GM19025 (cell line): ENCODE data around the gene ZC3H6.
"Not testable (repeated sequence)": the region's sequence is repeated elsewhere in the genome, so short reads cannot be mapped to it uniquely, and the experiment has no call there.

Experiments
- ATAC-seq: cut with Tn5 transposase; IDR thresholded peaks from one replicate; pipeline ENCODE4 v1.9.1; 2021; ENCODE audit warnings: mild to moderate bottlenecking, low read depth, moderate library complexity; ENCODE audit not compliant: unreplicated experiment

The ZC3H6 gene

GRCh38 chr2:112275887-112276773, 733 bp downstream of the ZC3H6 start:
- ATAC-seq: peak; percentile 37

- ATAC-seq: no peak
Observed at GRCh38 chr2:112276954-112277353, 1.6 kb downstream of the ZC3H6 start.

GRCh38 chr2:112277596-112278220, 2.3 kb downstream of the ZC3H6 start:
- no peak for ATAC-seq

GRCh38 chr2:112282066-112282465, 6.7 kb downstream of the ZC3H6 start:
- ATAC-seq: not testable (repeated sequence)

GRCh38 chr2:112283535-112283934, 8.1 kb downstream of the ZC3H6 start:
- not testable (repeated sequence) for ATAC-seq

- no peak for ATAC-seq
Observed at GRCh38 chr2:112290088-112290487, 14.7 kb downstream of the ZC3H6 start.

GRCh38 chr2:112290648-112291047, 15.3 kb downstream of the ZC3H6 start:
- ATAC-seq: no peak

- ATAC-seq: no peak
Observed at GRCh38 chr2:112293636-112294401, 18.4 kb downstream of the ZC3H6 start.

- ATAC-seq: no peak
Observed at GRCh38 chr2:112295407-112296078, 20.1 kb downstream of the ZC3H6 start.

- no peak for ATAC-seq
Observed at GRCh38 chr2:112296407-112296806, 21.0 kb downstream of the ZC3H6 start.

- ATAC-seq: no peak
Observed at GRCh38 chr2:112301171-112301584, 25.8 kb downstream of the ZC3H6 start.

GRCh38 chr2:112301973-112302372, 26.6 kb downstream of the ZC3H6 start:
- no peak for ATAC-seq

GRCh38 chr2:112304298-112304941, 29.0 kb downstream of the ZC3H6 start:
- no peak for ATAC-seq

- no peak for ATAC-seq
Observed at GRCh38 chr2:112305132-112305531, 29.7 kb downstream of the ZC3H6 start.

- no peak for ATAC-seq
Observed at GRCh38 chr2:112310906-112311305, 35.5 kb downstream of the ZC3H6 start.

GRCh38 chr2:112311932-112312331, 36.5 kb downstream of the ZC3H6 start:
- no peak for ATAC-seq

- ATAC-seq: no peak
Observed at GRCh38 chr2:112312821-112313220, 37.4 kb downstream of the ZC3H6 start.

- ATAC-seq: no peak
Observed at GRCh38 chr2:112314856-112315255, 39.5 kb downstream of the ZC3H6 start.

- no peak for ATAC-seq
Observed at GRCh38 chr2:112317303-112318158, 42.1 kb downstream of the ZC3H6 start.
